ENCODE measurements around the gene BCL7B.

DNA sequence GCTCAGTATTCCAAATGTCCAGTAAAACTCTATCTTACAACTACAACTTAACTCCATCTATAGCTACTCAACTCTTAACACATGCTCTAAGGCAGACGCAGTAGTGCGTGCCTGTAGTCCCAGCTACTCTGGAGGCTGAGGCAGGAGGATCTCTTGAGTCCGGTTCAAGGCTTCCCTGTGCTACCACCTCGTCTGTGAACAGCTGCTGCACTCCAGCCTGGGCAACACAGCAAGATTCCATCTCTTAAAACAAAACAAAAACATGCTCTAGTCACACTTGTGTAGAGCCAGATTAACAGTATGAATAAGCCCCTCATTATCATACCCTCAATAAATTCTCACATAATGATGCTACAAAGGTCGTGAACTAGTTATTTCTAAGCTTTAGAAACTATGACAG is 39.0 kb downstream of the BCL7B start:
- TF ChIP-seq, protein P1, sequence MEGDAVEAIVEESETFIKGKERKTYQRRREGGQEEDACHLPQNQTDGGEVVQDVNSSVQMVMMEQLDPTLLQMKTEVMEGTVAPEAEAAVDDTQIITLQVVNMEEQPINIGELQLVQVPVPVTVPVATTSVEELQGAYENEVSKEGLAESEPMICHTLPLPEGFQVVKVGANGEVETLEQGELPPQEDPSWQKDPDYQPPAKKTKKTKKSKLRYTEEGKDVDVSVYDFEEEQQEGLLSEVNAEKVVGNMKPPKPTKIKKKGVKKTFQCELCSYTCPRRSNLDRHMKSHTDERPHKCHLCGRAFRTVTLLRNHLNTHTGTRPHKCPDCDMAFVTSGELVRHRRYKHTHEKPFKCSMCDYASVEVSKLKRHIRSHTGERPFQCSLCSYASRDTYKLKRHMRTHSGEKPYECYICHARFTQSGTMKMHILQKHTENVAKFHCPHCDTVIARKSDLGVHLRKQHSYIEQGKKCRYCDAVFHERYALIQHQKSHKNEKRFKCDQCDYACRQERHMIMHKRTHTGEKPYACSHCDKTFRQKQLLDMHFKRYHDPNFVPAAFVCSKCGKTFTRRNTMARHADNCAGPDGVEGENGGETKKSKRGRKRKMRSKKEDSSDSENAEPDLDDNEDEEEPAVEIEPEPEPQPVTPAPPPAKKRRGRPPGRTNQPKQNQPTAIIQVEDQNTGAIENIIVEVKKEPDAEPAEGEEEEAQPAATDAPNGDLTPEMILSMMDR (IDR thresholded peaks at IDR 0.05), result no peak
- TF ChIP-seq POLR2A (IDR thresholded peaks at IDR 0.05), result no peak
